Stimulated activated CD4-positive, alpha-beta T cell treated with anti-CD3 and anti-CD28 coated beads, Interleukin-2, amount 100 ng/mL, for 48 hours (primary cell): ENCODE data around the gene MICAL2.

Experiments used
- DNase-seq, 2 donors: peaks; one replicate each; pipeline ENCODE4 v3.0.0-alpha.2; 2020

The MICAL2 gene

GRCh38 chr11:12175694-12176241 is 65.4 kb downstream of the MICAL2 start:
- no peak for DNase-seq

GRCh38 chr11:12176410-12176809 is 66.0 kb downstream of the MICAL2 start:
- DNase-seq: no peak

GRCh38 chr11:12177739-12178338 is 67.4 kb downstream of the MICAL2 start:
- no peak for DNase-seq

- DNase-seq: no peak
Measured at GRCh38 chr11:12179019-12179418, 68.6 kb downstream of the MICAL2 start.

GRCh38 chr11:12179531-12179930 is 69.1 kb downstream of the MICAL2 start:
- no peak for DNase-seq

- no peak for DNase-seq
Measured at GRCh38 chr11:12180257-12181205, 70.1 kb downstream of the MICAL2 start.

GRCh38 chr11:12182302-12182675 is 71.9 kb downstream of the MICAL2 start:
- no peak for DNase-seq

- DNase-seq: no peak
Measured at GRCh38 chr11:12182676-12183541, 72.5 kb downstream of the MICAL2 start.

- DNase-seq: no peak
Measured at GRCh38 chr11:12183827-12184620, 73.6 kb downstream of the MICAL2 start.

- DNase-seq: no peak
Measured at GRCh38 chr11:12184699-12185098, 74.3 kb downstream of the MICAL2 start.

GRCh38 chr11:12185106-12185690 is 74.8 kb downstream of the MICAL2 start:
- DNase-seq: no peak

- no peak for DNase-seq
Measured at GRCh38 chr11:12185914-12186313, 75.5 kb downstream of the MICAL2 start.

GRCh38 chr11:12186701-12187100 is 76.3 kb downstream of the MICAL2 start:
- no peak for DNase-seq

GRCh38 chr11:12187399-12187798 is 77.0 kb downstream of the MICAL2 start:
- DNase-seq: peak in 1 of 2 donors; percentile 47

GRCh38 chr11:12188548-12189317 is 78.3 kb downstream of the MICAL2 start:
- DNase-seq: no peak

- DNase-seq: no peak
Measured at GRCh38 chr11:12189543-12190235, 79.3 kb downstream of the MICAL2 start.

- DNase-seq: no peak
Measured at GRCh38 chr11:12190511-12190910, 80.1 kb downstream of the MICAL2 start.

GRCh38 chr11:12192794-12193514 is 82.6 kb downstream of the MICAL2 start:
- no peak for DNase-seq

GRCh38 chr11:12193515-12194336 is 83.3 kb downstream of the MICAL2 start:
- no peak for DNase-seq
